NCI-H1105 (cell line): ENCODE data around the gene KRTAP5-4.

Source experiments
- DNase-seq: peaks from one replicate; lab custom pipeline; 2025; lab: John Stamatoyannopoulos, UW

Gene KRTAP5-4

DNA sequence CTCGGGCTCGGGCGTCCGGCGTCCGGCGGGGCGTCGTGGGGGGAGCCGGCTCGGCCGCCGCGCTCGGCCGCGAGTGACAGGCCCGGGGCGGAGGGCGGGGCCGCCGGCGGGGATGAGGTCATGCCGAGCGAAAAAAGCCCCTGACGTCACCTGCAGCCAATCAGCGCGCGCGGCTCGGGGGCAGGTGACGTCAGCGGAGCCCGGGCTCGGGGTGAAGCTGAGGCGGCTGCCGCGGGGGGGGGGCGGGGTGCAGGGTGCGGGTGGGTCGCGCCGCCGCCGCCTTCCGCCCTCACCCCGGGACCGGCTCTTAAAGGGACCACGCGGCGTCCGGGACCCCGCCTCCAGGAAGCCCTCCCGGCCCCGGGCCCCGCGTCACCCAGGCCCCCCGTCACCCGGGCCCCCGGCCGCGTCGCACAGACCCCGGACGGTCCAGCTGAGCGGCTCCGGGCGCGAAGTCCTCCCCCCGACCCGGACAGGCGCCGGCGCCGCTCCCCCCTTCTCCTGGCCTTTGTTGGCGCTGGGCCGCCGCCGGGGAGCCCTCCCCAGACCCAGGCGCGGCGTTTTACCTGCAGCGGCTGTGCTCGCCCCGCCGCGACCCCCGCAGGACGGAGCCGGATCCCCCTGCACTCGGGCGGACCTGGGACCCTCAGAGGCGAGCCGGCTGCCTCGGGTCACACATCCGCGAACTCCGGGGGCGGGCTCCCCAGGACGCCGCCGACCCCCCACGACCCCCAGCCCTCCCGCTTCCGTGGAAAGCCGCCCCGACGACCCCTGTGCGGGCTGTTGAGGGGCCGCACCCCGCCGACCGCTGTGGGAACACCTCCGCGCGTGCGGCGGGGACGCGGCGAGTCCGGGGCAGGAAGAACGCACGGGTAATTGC, 49.5 kb downstream of the KRTAP5-4 start, which contains the start of gene DUSP8:
TSS of gene DUSP8 (minus strand) at position 75 of the 880 bp plus-strand sequence. CDS start 6,445 bp downstream, outside the sequence.
- peak; percentile 79 for DNase-seq

DNA sequence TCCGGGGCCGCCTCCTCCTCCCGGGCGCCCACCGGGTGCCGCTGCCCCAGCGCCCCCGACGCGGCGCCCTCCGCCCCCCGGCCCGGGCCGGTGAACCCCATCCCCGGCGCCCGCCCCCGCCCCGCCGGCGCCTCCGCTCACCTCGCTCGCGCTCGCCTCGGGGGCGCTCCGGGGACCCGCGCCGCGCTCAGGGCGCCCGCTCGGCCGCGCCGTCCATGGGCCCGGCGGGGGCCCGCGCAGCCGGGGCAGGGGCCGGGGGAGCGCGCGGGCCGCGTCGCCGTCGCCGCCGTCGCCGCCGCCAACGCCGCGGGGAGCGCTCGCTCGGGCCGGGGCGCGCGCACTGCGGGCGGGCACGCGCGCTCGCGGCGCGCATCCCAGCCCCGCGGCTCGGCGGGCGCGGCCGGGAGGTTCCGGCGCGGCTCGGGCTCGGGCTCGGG, 50.2 kb downstream of the KRTAP5-4 start:
- no peak for DNase-seq
